SH-SY5Y (cell line): ENCODE measurements around the gene LRRK1.

ENCODE experiments used
- GATA2 ChIP-seq: IDR thresholded peaks from 2 replicates; pipeline ENCODE4 v1.6.1; 2011; ENCODE audit warnings: mild to moderate bottlenecking, low read depth, low read length
- GATA3 ChIP-seq: IDR thresholded peaks from 2 replicates; pipeline ENCODE4 v1.6.1; 2011; ENCODE audit warnings: low read depth, mild to moderate bottlenecking, low read length, moderate library complexity

The LRRK1 gene

DNA sequence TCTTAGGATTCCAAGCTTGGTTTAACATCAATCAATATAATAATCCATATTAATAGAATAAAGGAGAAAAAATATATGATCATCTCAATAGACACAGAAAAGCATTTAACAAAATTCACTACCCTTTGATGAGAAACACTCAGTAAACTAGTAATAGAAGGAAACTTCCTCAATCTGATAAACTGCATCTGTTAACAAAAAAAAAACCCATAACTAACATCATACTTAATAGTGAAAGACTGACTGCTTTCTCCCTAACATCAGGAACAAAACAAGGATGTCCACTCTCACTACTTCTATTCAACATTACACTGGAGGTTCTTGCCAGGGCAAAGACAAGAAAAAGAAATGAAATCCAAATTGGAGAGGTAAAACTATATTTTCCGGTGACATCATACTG is 30.5 kb downstream of the LRRK1 start:
- TF ChIP-seq GATA3 (no peak), GATA2 (no peak)

DNA sequence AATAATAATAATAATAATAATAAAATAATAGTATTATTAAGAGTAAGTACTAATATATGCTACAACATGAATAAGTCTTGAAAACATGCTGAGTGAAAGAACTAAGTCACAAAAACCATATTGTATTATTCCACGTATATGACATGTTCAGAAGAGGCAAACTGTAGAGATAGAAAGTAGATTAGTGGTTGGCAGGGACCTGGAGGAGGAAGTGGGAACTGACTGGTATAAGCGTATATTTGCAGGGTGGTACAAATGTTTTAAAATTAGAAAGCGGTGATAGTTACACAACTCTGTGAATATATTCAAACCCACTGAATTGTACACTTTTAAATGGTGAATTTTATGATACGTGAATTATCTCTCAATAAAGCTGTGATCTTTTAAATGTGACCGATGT is 32.8 kb downstream of the LRRK1 start:
- TF ChIP-seq GATA2 (no peak), GATA3 (no peak)

DNA sequence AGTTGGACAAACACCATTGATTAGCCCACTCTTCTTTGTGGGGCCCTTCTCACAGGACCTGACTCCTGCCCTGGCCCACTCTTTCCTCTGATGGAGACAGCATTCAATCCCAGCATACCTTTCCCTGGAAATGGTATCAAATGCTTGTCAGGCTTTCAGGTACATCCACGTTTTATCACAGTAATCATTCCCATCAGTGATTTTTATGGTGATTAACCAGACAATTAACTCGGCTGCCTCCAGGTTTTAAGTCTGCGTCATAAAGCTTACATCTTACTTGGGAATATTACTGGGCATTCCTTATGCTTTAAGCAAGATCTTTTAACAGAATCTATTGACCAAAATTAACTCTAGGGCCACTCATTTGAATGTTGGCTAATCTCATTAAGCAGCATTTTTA is 33.4 kb downstream of the LRRK1 start:
- TF ChIP-seq GATA3 (no peak), GATA2 (no peak)

DNA sequence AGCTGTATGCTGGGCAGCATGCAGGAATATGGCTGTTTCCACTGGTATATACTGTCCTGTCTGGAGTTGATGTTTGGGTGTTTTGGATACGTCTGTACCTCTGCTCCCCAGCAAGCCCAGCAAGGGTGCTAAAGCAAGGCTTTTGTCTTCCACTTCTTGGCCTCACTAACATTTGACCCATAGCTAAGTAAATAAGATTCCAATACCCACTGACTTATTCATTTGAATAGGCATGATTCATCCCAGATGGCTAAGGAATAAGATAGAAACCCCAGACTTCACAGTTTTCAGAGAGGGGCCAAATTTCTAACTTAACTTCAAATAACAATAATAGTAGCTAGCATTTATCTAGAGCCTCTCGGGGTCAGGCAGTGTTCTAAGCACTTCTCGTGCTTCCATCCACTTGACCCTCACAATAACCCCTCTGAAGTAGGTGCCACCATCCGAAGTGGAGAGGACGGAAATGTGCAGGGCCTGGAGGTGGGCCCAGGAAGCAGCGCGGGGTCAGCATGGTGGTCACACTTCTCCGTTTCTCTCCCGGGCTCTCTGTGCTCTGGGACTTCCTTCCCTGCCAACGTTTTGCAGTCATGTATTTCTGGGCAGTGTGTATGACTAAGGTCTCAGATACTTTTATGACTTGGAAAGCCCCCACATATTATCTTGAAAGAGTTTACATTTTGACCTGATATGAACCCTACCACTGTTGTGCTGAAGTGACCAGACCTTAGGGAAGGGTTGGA is 39.3 kb downstream of the LRRK1 start:
- TF ChIP-seq GATA3: no peak
- TF ChIP-seq GATA2: no peak

DNA sequence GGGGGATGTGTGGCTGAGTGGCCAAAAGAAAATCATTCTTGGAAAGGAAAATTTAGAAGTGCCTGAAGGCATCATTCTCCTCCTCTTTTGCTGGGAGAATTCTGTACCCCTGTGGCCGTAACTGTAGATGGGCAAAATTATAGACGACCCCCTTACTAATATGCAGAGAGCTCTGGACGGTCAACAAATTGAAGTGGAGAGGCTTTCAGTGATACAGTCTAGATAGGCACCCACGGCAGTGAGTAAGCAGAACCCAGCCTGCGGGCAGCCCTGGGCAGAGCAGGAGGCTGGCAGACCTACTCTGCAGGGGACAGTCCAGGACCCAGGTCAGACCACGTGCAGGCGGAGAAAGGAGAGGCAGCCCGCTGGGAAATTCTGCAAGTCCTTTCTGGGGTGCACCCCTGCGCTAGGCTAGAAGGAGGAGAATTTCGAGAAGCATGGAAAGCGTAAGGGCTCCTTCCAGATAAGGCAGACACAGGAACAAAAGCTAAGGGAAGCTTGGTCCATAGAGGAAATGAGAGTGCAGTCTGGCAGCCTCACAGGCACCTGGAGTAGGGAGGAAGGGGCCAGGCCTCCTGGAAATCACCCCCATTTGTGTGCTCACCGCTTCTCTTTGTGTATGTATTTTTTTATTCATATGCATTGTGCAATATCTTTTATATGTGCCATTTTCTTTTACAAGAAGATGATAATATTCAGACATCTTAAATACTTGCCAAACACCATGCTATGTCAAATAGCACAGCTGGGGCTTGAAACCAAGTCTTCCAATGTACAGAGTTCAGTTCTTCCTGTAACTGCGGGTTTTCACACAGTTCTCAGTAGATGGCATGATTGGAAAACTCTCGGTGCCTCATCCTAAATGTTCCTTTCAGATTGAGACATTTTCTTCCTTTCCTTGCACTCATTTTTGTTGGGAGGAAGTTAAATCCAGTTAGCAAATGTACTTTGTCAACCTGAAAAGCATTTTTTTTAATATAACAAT is 40.2 kb downstream of the LRRK1 start:
- TF ChIP-seq GATA2: no peak
- TF ChIP-seq GATA3: no peak

DNA sequence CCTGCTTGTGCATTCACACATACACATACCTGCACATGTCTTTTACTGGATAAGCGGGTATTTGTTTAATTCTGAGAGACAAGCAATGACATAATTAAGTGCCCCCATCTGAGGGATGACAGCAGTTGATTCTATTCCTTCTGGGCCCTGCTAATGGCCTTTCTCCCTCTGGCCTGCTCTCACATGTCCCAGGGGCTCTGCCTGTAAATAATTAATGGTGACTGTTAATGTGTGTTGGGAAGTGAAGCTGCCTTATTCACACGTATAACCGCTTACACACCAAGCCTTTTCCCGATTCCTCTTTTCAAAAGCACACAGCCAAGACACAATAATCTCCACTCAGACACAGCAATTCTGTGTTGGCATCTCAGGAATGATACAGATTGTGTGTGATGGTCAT is 47.8 kb downstream of the LRRK1 start:
- TF ChIP-seq GATA3 (no peak), GATA2 (no peak)

DNA sequence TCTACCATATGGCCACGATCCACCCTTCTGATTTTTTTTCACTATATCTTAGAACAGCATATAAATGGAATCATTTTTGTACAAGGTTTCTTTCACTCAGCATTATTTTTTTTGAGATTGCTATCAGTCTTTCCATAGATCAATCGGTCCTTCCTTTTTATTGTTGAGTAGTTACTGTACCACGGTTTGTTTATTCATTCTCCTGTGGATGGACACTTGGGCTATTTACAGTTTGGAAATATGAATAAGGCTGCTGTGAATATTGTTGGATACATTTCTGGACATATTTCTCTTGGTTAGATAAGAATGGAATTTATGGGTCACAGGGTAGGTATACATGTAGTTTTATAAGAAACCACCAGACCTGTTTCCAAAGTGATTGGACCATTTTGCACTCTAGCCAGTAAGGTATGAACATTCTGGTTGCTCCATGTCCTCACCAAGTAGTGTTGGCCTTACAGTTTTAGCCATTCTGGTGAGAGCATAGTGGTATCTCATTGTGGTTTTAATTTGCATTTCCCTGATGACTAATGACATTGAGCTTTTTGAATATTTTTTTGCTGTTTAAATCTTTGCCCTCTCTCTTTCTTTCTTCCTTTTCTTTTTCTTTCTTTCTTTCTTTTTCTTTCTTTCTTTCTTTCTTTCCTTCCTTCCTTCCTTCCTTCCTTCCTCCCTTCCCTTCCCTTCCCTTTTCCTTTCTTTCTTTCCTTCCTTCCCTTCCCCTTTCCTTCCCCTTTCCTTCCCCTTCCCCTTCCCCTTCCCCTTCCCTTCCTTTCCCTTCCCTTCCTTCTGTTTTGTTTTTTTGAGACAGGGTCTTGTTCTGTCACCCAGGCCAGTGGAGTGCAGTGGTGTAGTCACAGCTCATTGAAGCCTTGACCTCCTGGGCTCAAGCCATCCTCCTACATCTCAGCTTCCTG is 49.2 kb downstream of the LRRK1 start:
- no peak for TF ChIP-seq GATA3
- no peak for TF ChIP-seq GATA2

DNA sequence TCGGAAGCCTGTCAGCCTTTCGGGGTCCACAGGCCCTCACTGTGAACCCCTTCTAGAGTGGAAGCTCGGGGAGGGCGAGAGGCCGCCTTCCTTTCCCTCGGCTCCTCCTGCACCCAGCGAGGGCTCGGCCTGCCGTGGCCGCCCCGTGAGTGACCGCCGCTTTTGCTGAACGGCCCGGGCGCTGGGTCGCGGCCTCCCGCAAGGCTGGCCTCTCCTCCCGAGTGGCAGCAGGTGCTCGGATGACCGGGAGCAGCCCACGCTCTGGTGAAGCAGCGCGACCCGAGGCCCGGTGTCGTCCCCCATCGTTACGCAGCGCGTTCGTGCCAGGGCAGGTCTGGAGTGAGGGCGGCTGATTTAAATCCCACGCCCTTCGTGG is 53.8 kb downstream of the LRRK1 start:
- TF ChIP-seq GATA2 (no peak), GATA3 (no peak)

DNA sequence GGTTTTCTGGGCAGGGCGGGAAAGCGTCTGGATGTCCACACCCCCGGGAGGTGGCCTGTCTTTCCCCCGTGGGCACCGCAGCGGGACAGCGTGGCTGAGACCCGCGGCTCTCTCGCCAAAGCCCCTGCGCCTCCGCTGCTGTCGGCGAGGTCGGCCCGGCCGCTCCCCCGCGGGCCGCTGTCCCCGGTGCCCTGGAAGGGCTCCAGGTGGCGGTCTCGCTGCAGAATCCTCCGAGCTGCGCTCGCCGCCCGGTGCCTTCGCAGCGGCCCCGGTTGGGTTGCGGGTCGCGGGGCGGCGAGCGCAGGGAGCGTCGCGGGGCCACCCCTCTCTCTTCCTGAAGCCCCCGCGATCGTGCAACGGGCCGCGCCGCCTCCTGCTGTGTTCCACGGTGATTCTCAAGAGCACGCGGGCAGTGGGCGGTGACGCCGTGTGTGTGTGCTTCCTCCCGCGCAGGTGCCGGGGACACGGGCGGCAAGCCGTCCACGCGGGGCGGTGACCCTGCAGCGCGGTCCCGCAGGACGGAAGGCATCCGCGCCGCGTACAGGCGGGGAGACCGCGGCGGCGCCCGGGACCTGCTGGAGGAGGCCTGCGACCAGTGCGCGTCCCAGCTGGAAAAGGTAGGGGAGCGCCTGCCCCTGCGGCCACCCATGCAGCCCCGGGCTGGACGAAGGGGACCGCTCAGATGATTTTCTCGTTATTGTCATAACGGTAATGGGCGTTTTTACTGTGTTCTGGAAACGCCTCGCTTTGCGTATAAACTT is 54.4 kb downstream of the LRRK1 start:
- TF ChIP-seq GATA2 (no peak), GATA3 (no peak)

DNA sequence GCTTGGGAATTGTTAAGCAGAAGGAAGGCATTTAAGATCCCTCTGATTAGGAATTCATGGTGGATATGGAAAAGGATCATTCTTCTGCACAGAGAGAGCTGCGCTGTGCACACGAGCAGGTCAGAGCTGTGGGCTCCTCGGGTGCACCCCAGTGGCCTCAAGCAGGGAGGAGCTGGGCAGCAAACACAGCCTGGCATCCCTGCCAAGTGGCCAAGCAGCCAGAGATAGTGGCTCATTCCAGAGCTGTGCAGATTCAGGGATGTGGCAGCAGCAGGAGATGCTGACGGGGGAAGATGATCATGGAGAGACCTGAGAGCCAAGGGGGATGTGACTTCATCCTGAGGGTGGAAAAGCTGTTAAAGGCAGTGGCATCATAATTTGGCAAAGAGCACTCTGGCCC is 55.9 kb downstream of the LRRK1 start:
- TF ChIP-seq GATA3 (no peak), GATA2 (no peak)

DNA sequence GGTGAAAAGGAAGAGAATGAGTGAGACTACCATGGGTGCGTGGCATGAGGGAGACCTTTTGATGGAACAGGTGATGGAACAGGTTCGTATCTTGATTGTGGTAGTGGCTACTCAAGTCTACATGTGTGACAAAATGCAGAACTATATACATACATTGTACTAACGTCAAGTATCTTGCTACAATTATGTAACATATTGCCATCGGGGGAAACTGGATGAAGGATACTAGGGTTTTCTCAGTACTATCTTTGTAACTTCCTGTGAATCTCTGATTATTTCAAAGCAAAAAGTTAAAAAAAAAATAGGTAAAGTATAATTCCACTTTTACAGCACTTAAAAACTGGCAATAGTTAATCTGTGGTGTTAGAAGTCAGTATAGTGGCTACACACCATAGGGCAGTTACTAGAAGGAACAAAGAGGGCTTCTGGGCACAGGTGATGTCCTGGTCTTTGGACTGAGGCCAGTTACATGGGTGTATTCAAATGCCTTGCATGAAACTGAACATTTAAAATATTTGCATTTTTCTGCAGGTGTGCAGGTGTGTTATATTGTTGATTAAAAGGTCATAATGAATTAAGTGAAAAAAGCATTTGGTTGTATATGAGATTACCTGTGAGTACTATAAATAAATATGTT is 61.4 kb downstream of the LRRK1 start:
- no peak for TF ChIP-seq GATA2
- no peak for TF ChIP-seq GATA3

DNA sequence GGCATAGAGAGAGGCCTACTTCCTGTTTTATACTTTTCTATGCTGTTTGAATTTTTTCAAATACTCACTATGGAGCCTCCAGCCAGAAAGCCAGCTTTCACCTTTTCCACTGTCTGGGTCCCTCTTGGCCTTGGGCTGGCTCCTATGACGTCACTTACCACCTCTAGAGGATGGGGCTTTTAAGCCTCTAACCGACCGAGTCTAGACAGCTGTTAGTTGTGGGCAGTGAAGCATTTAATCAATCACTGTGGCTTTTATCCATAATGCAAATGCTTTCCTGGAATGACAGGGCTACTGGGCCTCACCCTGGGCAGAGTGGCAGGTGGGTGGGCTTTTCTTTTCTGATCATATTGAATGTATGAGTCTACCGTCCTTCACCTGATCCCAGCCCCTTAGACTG is 61.9 kb downstream of the LRRK1 start:
- no peak for TF ChIP-seq GATA3
- TF ChIP-seq GATA2: no peak

DNA sequence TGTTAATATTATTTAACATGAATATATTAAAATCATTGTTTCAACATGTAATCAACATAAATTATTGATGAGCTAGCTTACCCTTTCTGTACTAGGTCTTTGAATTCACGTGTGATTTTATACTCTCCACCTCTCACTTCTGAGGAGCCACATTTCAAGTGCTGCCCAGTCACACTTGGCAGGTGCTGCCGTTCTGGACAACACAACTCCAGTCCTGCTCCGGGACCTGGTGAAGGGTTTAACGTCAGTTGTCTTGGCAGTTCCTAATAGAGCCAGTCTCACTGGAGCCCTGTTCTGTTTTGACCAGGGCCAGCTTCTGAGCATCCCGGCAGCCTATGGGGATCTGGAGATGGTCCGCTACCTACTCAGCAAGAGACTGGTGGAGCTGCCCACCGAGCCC is 64.1 kb downstream of the LRRK1 start:
- TF ChIP-seq GATA3 (no peak), GATA2 (no peak)
